K562 (cell line): ENCODE data around the gene IP6K3. TPM values are rescaled to one million over a fixed set of nuclear protein-coding genes. Genes with fewer than 3 reads are reported as not detected.

ENCODE experiments used
- ATAC-seq: fragments of 200-7000 bp; cut with Tn5 transposase; 3 replicates; pipeline ENCODE4 v1.9.1; 2020; ENCODE audit warnings: moderate library complexity
- BruUV-seq: library from RNA; stranded (reverse); fragments of 400-500 nt; replicated peaks from 2 replicates; lab custom pipeline; 2021; lab: Mats Ljungman, UMichigan
- CTCF ChIA-PET: fragments of 300-600 bp; formaldehyde crosslinking; extraction: SDS; loops from one replicate; lab custom pipeline; 2021; ENCODE audit warnings: low intra/inter-chr PET ratio; lab: Yijun Ruan, JAX
- POLR2A ChIA-PET: fragments of 300-600, 350-650 bp; sonication (Branson Sonifier 250); formaldehyde crosslinking; extraction: SDS; loops from one replicate; lab custom pipeline; 2021; ENCODE audit warnings: antibody characterized with exemption, inconsistent platforms; lab: Yijun Ruan, JAX
- DNase-seq, 4 experiments: peaks; one replicate each; pipeline versions ENCODE4 v3.0.0 to v3.0.0-alpha.2; 2011 to 2018; ENCODE audit warnings: low spot score in 3 of 4, mixed read lengths in 3 of 4; ENCODE audit errors: extremely low read depth in 1 of 4
- FAIRE-seq: peaks from 2 replicates; lab custom pipeline; 2011; peaks lifted over from hg19 to GRCh38; lab: Jason Lieb, UNC
- H2AFZ ChIP-seq: 2 replicates; pipeline ENCODE4 v1.6.0; 2011; ENCODE audit warnings: low read depth, low read length, control low read depth, inconsistent platforms
- H3K27ac ChIP-seq: fragments of 200-600 bp; 3 replicates; pipeline ENCODE4 v1.8.0; 2011; ENCODE audit warnings: low read depth, mild to moderate bottlenecking, control low read depth, inconsistent platforms, low read length, moderate library complexity, mixed read lengths; ENCODE audit errors: extremely low read depth
- H3K27me3 ChIP-seq, 2 experiments: fragments of 300-600 bp in 1 of 2; 2 replicates in 1 of 2; 3 replicates in 1 of 2; pipeline versions ENCODE4 v1.6.0 to v1.8.0; 2011; ENCODE audit warnings: inconsistent platforms in 2 of 2, low read length in 2 of 2, mild to moderate bottlenecking in 1 of 2, mixed read lengths in 1 of 2, moderate library complexity in 1 of 2; ENCODE audit not compliant: control insufficient read depth in 2 of 2, insufficient read depth in 2 of 2
- H3K36me3 ChIP-seq: fragments of 300-600 bp; 3 replicates; pipeline ENCODE4 v1.8.0; 2011; ENCODE audit warnings: mild to moderate bottlenecking, low read length, inconsistent platforms; ENCODE audit not compliant: control insufficient read depth, insufficient read depth
- H3K4me1 ChIP-seq, 2 experiments: fragments of 200-600 bp in 1 of 2; replicated peaks in 1 of 2; 2 replicates in 1 of 2; 3 replicates in 1 of 2; pipeline versions ENCODE4 v1.5.1 to v1.8.0; 2011; ENCODE audit warnings: inconsistent platforms in 2 of 2, low read length in 2 of 2, mild to moderate bottlenecking in 1 of 2, mixed read lengths in 1 of 2, moderate library complexity in 1 of 2; ENCODE audit not compliant: control insufficient read depth in 2 of 2, insufficient read depth in 2 of 2
- H3K4me2 ChIP-seq: 2 replicates; pipeline ENCODE4 v1.6.1; 2011; ENCODE audit warnings: low read length, control low read depth, inconsistent platforms, mixed read lengths; ENCODE audit not compliant: insufficient read depth
- H3K4me3 ChIP-seq: fragments of 200-600 bp; sonication (generic), shearing (Covaris generic); 2 replicates; pipeline ENCODE4 v1.5.1; 2016; ENCODE audit warnings: control low read depth, inconsistent platforms
- H3K79me2 ChIP-seq: fragments of 200-600 bp; 3 replicates; pipeline ENCODE4 v1.8.0; 2011; ENCODE audit warnings: low read length, inconsistent platforms; ENCODE audit not compliant: control insufficient read depth, insufficient read depth
- H3K9ac ChIP-seq, 2 experiments: 2 replicates each; pipeline versions ENCODE4 v1.6.0 to v1.6.1; 2011; ENCODE audit warnings: low read depth in 2 of 2, low read length in 2 of 2, control low read depth in 1 of 2, inconsistent platforms in 1 of 2, mild to moderate bottlenecking in 1 of 2, mixed read lengths in 1 of 2; ENCODE audit not compliant: insufficient read depth in 1 of 2
- H3K9me1 ChIP-seq: one replicate; pipeline ENCODE4 v1.6.0; 2011; ENCODE audit warnings: inconsistent platforms, mild to moderate bottlenecking, low read length, moderate library complexity; ENCODE audit not compliant: control insufficient read depth, insufficient read depth
- H3K9me3 ChIP-seq: replicated peaks from 2 replicates; pipeline ENCODE4 v1.5.1; 2011; ENCODE audit warnings: low read depth, low read length, inconsistent platforms; ENCODE audit not compliant: control insufficient read depth, insufficient read depth
- H4K20me1 ChIP-seq: replicated peaks from 2 replicates; pipeline ENCODE4 v1.6.1; 2011; ENCODE audit warnings: low read length, inconsistent platforms, mixed read lengths; ENCODE audit not compliant: control insufficient read depth, insufficient read depth
- C11orf30 ChIP-seq: fragments of 450-650 bp; IDR thresholded peaks from 2 replicates; pipeline ENCODE4 v1.6.1; 2016; ENCODE audit warnings: low read depth, mild to moderate bottlenecking
- CHAMP1 ChIP-seq: fragments of 450-650 bp; IDR thresholded peaks from 2 replicates; pipeline ENCODE4 v1.6.1; 2016; ENCODE audit warnings: mild to moderate bottlenecking
- DPF2 ChIP-seq: fragments of 450-650 bp; IDR thresholded peaks from 2 replicates; pipeline ENCODE4 v1.6.1; 2016
- ERF ChIP-seq: fragments of 450-650 bp; formaldehyde crosslinking; IDR thresholded peaks from 2 replicates; pipeline ENCODE4 v1.4.0; 2020; ENCODE audit warnings: mild to moderate bottlenecking, mixed read lengths
- MAFF ChIP-seq: IDR thresholded peaks from 2 replicates; pipeline ENCODE4 v1.6.1; 2012; ENCODE audit warnings: low read length, improper control_type of control experiment
- MAFG ChIP-seq: fragments of 450-650 bp; conservative IDR thresholded peaks from 2 replicates; pipeline ENCODE4 v1.6.1; 2016; ENCODE audit warnings: missing genetic modification characterization, missing compliant biosample characterization
- MTA1 ChIP-seq: fragments of 450-650 bp; IDR thresholded peaks from 2 replicates; pipeline ENCODE4 v1.6.1; 2017; ENCODE audit warnings: borderline replicate concordance
- NELFE ChIP-seq: IDR thresholded peaks from 2 replicates; pipeline ENCODE4 v1.6.1; 2011; ENCODE audit warnings: mild to moderate bottlenecking; ENCODE audit not compliant: insufficient read depth, insufficient read length
- NFE2 ChIP-seq: IDR thresholded peaks from 2 replicates; pipeline ENCODE4 v1.6.1; 2014; ENCODE audit warnings: antibody characterized with exemption, low read depth
- SPI1 ChIP-seq: IDR thresholded peaks from 2 replicates; pipeline ENCODE4 v1.6.1; 2011; ENCODE audit warnings: low read depth, low read length, control low read depth, borderline replicate concordance
- TOE1 ChIP-seq, 2 experiments: fragments of 450-650 bp in 1 of 2; sonication (generic) in 1 of 2; formaldehyde crosslinking in 1 of 2; IDR thresholded peaks; 2 replicates each; pipeline versions ENCODE4 v1.7.1 to v1.8.0; 2016 to 2022; ENCODE audit warnings: borderline replicate concordance in 2 of 2, mild to moderate bottlenecking in 2 of 2, antibody characterized with exemption in 1 of 2, inconsistent platforms in 1 of 2, low read depth in 1 of 2, missing genetic modification reagents in 1 of 2, moderate library complexity in 1 of 2
- ZC3H11A ChIP-seq: IDR thresholded peaks from 2 replicates; pipeline ENCODE4 v1.6.1; 2012; ENCODE audit warnings: low read depth, low read length, improper control_type of control experiment
- ZNF316 ChIP-seq: fragments of 450-650 bp; IDR thresholded peaks from 2 replicates; pipeline ENCODE4 v1.6.1; 2016
- ZNF518B ChIP-seq: fragments of 250-450 bp; sonication (Bioruptor Pico); IDR thresholded peaks from 2 replicates; pipeline ENCODE4 v1.5.0; 2021; ENCODE audit warnings: mild to moderate bottlenecking, moderate library complexity
- WGBS: fragments of 100-300 bp; shearing (Covaris generic); methylation state at CpG from one replicate; pipeline ENCODE4 v1.1.6; 2016; ENCODE audit warnings: low coverage, mixed read lengths; ENCODE audit not compliant: insufficient coverage; ENCODE audit errors: missing lambda C conversion rate; 5-methylcytosine and 5-hydroxymethylcytosine counted together
- in situ Hi-C: fragments of 300-500 bp; cut with MboI; formaldehyde crosslinking; loops from 4 replicates; pipeline ENCODE4 v1.15.0; 2018; ENCODE audit warnings: inconsistent platforms, mixed read lengths
- intact Hi-C: fragments of 100-400 bp; cut with micrococcal nuclease; formaldehyde crosslinking; loops from 2 replicates; pipeline ENCODE4 v1.14.2; 2022
- polyA plus RNA-seq, 8 experiments: library from polyadenylated mRNA; depleted of rRNA in 4 of 8; stranded (reverse) in 5 of 8; unstranded in 3 of 8; fragments of >200 nt; fragmentation: Nextera tagmentation in 2 of 8; fragmentation: Illumina TruSeq in 1 of 8; extraction: Ambion mirVana in 2 of 8; extraction: Trizol in 1 of 8; gene quantifications; 2 replicates each; pipeline versions ENCODE4 v1.2.1 to v1.2.3, GENCODE V29; 2011 to 2014; ENCODE audit warnings: inconsistent platforms in 1 of 8, missing spikeins in 1 of 8
- total RNA-seq, 7 experiments: library from RNA; depleted of rRNA in 6 of 7; stranded (reverse); fragments of >200 nt in 6 of 7; fragmentation: Illumina TruSeq in 2 of 7; extraction: Trizol in 2 of 7; gene quantifications; 2 replicates each; pipeline versions ENCODE4 v1.2.1 to v1.2.3, GENCODE V29; 2011 to 2021; ENCODE audit warnings: low replicate concordance in 1 of 7

The IP6K3 gene
- total and polyA plus RNA-seq, 9 of the 15 experiments (the other 6 are each of a cell fraction or from before 2014, with no cell fraction given): not detected

- no peaks in the 10 kb centered on the region for H3K79me2 ChIP-seq
- ChIA-PET CTCF (no interaction called here), POLR2A (no interaction called here)
- 22% methylated on average over 13 of the region's 13 CpGs for WGBS
- H2AFZ ChIP-seq: peak overlapping the region; percentile 66
- peaks cover 15% of the 10 kb centered on the region for H4K20me1 ChIP-seq
- H3K4me1 ChIP-seq: peaks cover 10 to 15% of the 10 kb centered on the region in 2 experiments; a peak in 4 of 5 replicates
- TF ChIP-seq TOE1 (IDR thresholded peaks at IDR 0.05; ENCODE audit: borderline replicate concordance) (no peak), TOE1 (CRISPR knock-in tag; IDR thresholded peaks at IDR 0.05; ENCODE audit: borderline replicate concordance, low read depth) (no peak), MAFG (tag) (peak; percentile 88), ZNF316 (peak; percentile 79), DPF2 (0 out of 2 replicates have a peak, but pooled peaks have one; percentile 17), ZC3H11A (no peak), C11orf30 (peak; percentile 86), ERF (CRISPR knock-in tag) (no peak), ZNF518B (CRISPR knock-in tag) (no peak), MAFF (peak; percentile 18; the same call in 1 of the 2 replicates), NELFE (no peak), MTA1 (0 out of 2 replicates have a peak, but pooled peaks have one; percentile 25), SPI1 (no peak), NFE2 (peak; percentile 92), CHAMP1 (no peak)
- in situ Hi-C loops (no loop called here), intact Hi-C loops (no loop called here)
- H3K9me3 ChIP-seq: no peaks in the 10 kb centered on the region
- H3K9me1 ChIP-seq: no peaks in the 10 kb centered on the region
- peak overlapping the region in 1 of 2 experiments; percentile 40; a peak in 1 of 4 replicates for H3K9ac ChIP-seq
- BruUV-seq: no TSS peak
- H3K36me3 ChIP-seq: no peaks in the 10 kb centered on the region
- H3K27me3 ChIP-seq: peaks cover 38 to 70% of the 10 kb centered on the region in 2 experiments
- ATAC-seq (peak; percentile 63), FAIRE-seq (peak; percentile 73), DNase-seq (peak in 1 of 4 experiments; percentile 31)
- peak overlapping the region; percentile 22 for H3K4me2 ChIP-seq
- no peak overlapping the region for H3K4me3 ChIP-seq
- no peak overlapping the region for H3K27ac ChIP-seq
Observed at GRCh38 chr6:33732817-33733708, 13.6 kb downstream of the IP6K3 start.
